Stimulated activated naive CD4-positive, alpha-beta T cell (primary cell): ENCODE measurements around the gene LRRC36.

ENCODE experiments used
- DNase-seq, 6 experiments: peaks; one replicate each; lab custom pipeline; 2025; lab: John Stamatoyannopoulos, UW

The LRRC36 gene

DNA sequence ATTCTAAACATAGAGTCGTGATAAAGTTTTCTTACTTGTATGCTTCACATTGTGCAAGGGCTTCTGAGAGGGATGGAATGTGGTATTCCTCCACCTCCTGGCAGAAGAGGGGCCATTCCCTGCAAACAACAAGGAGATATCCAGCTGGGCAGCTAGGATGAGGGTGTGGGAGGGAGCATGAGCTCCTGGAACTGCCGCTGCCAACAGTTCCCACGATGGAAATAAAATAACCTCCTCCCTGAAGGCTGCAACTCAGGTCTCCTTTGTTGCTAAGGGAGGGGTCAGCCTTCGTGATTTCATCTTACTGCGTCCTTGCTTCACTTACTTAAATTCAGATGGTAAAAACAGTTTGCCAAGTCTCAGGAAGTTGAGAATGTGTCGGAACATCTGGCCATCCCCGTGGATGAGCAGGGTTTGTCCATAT lies 31.7 kb upstream of the LRRC36 start:
- DNase-seq: no peak

DNA sequence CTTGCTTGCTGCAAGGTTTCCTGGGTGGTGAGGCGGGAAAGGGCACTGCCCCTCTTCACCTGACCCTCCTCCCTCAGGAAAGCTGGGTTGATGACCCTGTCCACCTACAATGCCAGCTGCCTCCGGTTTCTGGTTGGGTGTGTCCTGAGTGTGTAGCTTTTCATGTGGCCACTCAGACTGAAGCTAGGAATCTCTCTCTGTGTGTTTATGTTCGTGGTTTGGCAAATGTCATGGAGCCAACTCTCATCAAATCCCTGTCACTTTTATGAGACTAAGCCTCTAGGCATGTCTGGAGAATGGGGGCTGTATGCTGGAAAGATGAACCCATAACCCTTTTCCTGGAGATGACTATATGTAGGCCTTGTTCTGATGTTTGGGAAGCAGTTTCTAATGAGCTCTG lies 30.2 kb upstream of the LRRC36 start:
- DNase-seq: no peak

DNA sequence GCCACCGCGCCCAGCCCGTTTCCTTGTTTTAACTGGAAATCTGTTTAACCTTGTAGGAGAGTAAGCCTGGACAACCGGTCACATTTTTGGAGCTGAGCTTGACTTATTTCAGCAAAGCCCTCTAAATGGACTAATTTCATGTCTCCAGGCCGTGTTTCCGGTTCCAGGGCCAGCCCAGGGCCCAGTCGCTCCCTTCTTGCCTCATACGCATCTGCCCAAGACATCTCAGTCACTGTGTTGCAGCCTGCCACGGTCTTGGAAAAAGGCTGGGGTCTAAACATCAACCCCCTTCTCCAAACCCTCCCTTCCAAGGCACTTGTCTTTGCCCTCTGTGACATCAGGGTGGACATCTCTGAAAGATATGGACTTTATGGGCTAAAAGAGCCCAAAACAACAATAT lies 28.3 kb upstream of the LRRC36 start:
- no peak for DNase-seq

DNA sequence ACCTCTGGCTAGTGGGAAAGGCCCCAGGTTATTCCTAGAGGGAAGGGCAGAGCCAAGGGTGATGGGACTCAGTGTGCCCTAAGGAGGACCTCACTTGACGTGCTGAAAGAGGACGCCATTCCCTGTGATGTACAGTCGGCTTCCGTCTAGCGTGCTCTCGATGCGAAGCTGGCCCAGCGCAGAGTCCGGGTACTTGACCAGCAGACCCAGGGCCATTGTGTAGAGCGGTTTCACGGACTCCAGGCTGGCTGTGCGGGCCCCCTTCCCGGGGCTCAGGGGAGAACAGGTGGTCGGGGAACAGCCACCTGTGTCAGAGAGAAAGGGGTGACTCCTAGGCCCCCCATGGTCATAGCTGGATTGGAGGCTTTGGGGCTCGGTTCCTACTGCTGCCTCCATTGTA lies 27.3 kb upstream of the LRRC36 start:
- no peak for DNase-seq

DNA sequence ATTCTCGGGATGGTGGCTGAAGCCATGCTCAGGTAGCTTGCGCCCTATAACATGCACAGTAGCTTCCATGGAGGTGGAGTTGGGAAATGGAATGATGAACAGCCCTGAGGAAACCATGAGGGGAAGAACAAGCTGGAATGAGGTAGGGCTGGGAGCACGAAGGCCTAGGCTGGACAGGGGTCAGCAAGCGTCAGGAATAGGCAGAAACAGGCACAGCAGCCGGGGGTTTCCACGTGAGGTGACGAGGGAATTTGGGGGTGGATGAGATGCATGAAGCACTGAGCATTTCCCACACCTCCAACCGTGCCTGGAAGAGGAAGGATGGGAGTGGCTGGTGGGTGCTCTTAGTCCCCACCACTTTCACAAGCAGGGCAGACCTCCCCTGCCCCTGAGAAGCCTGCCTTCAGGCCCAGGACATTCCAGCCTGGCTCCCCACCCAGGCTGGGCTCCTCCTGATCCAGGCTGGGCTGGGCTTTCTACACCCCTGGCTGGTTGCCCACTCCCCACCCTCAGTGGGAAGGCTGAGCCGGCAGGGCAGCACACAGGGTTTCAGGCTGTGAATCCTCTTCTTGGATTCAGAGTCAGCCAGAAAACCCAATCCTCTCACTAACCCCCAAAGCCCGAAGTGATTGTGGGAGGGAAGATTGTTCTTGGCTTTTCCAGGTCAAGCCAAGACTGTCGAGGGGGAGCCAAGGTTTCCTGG lies 25.4 kb upstream of the LRRC36 start:
- no peak for DNase-seq

DNA sequence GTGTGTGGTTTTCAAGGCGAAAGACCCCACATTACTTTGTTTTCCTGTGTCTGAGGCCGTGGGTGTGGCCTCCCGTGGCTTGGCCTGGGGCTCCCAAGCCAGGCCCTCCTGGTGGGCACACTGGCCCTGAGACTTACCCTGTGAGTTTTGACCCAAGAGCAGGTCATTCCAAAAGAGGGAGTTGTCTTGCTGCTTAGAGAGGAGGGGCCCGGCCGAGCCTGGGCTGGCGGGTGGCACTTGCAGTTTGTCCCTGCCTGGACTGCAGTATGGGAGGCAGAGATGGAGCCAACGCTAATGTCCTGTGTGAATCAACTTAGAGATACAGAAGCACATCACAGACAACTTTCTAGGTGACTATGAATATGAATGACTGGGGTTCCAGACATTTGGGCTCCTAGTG lies 24.5 kb upstream of the LRRC36 start:
- no peak for DNase-seq

DNA sequence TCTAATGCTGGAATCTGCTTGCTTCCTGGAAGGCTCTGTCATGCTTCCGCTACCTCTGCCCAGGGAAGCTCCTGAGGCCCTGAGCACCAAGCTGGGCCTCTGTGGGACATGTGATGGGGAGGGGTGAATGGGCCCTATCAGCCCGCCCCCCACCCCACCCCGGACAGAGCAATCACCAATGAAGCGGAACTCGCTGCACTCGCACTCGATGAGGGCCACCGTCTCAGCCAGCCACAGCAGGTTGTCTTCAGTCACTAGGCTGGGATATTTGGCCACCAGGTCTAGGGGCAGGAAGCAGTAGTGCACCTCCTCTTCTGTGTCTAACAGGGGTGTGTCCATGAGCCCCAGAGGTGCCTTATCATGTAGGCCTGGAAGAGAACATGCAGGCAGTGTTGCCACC lies 23.6 kb upstream of the LRRC36 start:
- DNase-seq: no peak

DNA sequence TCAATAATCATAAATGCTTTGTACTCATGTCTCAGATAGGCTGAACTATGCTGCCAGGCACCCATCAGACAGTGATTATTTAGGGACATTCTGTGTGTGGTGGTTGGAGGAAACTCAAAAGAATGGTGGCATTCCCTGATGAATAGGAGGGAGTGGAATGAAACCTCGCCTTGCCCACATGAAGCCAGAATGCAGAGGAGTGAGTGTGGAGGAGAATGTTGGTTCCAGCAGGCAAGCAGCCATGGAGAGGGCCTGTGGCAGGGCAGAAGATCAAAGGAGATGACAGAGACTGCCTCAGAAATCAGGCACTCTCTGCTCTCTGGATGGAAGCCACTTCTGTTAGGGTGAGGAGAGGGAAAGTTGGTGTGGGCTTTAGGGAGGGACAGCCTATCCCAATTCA lies 22.6 kb upstream of the LRRC36 start:
- DNase-seq: no peak

DNA sequence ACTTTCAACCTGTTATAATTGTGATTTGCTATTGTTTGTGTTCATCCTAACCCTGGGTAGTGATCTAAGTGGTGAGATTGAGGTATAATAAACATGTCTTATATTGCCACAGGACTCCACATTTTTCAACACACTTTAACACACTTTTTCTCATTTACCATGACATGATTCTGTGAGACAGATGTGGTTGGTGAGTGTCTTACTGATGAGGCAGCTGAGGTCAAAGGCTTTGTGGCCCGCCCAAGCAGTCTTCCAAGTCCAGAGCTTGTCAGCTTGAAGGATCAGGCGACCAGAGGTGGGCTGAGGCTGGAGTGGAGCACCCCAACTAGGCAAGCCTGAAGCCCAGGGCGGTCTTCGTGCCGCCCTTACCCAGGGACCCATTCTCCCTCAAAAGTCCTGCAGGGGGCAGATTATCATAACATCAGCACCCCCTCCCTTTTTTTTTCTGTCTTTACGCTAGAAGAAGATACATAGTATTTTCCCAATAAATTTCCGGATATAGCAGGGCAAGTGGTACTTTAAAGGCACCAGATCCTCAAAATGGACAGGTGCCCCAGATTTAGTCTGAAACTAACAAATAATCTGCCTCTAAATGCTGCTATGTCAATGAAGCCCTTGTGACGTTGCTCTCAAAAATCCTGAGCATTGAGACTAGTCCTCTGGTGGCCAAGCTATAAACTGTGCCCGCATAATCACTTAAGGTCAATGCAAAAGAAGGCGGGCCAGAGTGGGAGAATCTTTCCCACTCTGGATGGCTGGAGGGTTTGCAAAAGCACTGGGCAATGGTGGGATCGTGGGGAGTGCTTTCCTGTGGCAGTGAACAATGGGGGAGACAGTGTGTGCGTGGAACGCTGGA lies 21.2 kb upstream of the LRRC36 start:
- no peak for DNase-seq

DNA sequence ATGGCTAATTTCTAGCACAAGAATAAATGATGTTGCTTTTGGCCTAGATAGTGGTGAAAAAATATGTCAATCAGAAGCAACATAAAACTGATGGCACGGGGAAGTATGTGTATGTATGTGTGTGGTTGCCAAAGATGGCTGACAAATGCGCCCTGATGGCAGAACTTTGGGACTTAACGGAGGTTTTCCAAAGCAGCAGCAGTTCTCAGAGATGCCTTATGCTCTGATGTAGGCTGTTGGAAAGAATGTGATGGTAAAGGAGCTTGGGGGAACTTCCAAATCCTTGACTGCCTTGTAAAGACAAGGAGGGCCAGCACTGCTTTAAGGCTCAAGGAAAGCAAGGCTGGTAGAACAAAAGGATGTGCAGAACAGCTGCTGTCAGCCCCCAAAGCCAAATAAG lies 16.1 kb upstream of the LRRC36 start:
- no peak for DNase-seq

DNA sequence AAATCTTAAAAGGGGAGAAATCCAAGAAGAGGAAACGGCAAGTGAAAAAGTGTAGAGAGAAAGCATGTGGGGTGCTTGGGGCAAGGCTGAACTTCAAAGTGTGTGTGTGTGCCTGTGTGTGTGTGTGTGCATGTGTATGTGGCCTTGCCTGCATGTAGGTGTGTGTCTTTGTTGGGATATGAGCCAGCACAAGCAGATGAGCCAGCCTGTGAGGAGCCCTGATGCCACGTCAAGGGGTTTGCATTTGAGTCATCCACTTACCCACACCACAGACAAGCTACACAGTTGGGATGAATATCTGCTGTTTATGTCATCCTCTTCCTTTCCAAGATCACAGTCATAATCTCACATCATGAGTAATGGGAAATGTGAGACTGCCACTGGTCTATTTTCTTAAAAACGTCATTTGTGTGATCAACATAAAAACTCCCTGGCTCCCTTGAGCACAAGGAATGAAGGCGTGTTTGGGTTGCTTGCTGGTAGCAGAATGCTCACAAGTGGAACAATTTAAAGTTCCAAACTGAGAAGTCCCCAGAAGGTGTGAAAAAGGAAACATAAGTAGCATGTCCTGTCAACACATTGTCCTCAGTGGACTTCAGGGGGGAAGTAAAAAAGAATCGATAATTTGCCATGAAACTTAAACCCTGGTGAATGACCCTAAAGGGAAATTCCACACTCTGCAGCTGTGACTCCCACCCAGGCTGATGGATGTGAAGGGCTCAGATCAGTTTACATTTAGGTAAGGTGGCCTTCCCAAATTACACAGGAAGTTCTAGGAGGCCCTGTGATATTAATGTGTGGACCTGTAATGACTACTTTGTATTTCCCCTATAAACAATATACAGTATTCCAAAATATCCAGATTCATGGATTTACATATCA lies 14.8 kb upstream of the LRRC36 start:
- peak in 1 of 6 experiments; percentile 2 for DNase-seq

DNA sequence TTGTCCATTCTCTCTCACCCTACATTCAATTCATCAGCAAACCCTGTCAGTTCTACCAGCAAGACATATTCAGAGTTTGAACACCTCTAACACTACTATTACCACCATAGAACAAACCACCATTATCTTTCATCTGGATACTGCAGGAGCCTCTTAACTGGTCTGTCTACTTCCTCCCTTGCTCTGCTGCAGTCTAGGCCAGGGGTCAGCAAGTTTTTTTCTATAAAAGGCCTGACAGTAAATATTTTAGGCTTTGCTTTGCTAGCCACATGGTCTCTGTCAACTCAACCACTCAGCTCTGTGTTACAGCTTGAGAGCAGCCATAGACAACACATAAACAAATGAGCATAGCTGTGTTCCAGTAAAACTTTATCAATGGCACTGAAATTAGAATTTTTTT lies 13.9 kb upstream of the LRRC36 start:
- no peak for DNase-seq

DNA sequence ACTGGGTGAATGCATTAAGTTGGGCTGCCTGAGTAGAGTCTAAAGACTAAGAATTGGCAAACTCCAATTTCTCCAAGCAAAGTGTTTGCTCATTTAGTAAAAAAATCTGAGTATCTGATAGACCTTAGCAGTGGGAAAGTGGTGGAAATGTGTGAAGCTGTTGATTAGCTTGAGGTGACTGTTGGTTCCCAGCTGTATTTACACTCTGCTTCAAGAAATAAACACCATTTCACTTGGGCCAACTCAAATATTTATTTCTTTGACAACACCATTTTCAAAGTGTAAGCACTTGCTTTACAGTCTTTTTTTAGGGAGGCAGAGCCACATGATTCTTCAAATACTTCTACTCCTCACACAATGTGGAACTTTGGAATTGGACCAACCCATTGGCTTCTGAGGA lies 8.8 kb upstream of the LRRC36 start:
- DNase-seq: no peak

DNA sequence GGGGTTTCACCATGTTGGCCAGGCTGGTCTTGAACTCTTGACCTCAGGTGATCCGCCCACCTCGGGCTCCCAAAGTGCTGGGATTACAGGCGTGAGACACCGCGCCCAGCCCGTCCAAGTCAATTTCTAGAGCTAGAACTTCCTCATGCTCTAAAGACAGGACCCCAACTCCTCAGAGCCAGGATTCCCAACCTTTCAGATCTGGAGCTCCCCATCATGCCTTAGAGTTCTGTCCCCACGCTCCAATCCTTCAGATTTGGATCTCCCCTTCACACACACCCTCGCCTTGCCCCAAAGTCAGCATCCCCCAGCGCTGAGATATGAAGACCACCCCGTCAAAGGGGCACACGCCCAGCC lies 522 bp upstream of the LRRC36 start:
- DNase-seq: no peak

DNA sequence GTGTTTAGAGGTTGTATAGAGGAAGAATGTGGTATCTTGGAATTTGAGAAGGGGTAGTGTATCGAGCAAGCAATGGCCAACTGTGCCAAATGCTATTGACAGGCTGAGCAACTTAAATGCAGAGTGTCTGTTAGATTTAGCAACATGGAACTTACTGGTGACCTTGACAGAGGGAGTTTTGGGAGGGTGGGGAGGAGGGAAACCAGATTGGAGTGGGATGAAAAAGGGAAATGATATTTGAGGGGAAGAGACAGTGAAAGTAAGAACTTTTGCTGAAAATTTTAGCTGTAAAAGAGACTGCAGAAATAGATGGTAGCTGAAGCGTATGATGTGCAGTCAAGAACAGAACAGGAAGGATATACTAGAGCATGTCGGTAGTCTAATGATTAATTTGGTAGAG lies 1.1 kb downstream of the LRRC36 start:
- no peak for DNase-seq

DNA sequence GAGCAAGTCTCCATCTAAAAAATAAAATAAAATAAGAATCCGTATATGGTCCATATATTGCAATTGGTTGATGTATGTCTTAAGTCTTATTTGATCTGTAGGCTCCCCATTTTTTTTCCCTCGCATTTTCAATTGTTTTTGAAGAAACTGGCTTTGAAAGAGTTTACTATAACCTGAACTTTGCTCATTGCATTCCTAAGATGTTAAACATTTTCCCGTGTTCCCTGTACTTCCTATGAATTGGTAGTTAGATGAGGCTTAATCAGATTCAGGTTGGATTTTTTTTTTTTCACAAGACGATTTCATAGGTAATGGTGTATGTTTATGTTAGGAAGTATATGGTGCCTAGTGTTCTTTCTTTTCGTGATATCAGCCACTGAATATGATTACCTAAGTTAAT lies 3.3 kb downstream of the LRRC36 start:
- no peak for DNase-seq

DNA sequence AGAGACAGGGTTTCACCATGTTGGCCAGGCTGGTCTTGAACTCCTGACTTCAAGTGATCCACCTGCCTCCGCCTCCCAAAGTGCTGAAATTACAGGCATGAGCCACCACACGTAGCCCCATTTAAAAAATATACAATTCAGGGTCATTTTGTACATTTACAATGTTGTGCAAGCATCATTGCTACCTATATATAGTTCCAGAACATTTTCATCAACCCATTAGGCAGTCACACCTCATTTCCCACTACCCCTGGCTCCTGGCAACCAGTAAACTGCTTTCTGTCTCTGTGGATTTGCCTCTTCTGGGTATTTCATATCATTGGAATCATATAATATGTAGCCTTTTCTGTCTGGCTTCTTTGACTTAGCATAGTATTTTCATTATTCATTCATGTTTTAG lies 6.7 kb downstream of the LRRC36 start:
- DNase-seq: no peak

DNA sequence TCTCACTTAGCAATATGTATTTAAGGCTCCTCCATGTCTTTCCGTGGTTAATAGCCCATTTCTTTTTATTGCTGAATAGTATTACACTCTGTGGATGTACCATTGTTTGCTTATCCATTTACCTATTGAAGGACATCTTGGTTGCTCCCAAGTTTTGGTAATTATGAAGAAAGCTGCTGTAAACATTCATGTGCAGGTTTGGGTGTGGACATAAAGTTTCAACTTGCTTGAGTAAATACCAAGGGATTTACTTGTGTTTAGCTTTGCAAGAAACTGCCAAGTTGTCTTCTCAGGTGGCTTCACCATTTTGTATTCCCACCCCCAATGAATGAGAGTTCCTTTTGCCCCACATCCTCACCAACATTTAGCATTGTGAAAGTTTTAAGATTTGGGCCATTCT lies 9.5 kb downstream of the LRRC36 start:
- no peak for DNase-seq

DNA sequence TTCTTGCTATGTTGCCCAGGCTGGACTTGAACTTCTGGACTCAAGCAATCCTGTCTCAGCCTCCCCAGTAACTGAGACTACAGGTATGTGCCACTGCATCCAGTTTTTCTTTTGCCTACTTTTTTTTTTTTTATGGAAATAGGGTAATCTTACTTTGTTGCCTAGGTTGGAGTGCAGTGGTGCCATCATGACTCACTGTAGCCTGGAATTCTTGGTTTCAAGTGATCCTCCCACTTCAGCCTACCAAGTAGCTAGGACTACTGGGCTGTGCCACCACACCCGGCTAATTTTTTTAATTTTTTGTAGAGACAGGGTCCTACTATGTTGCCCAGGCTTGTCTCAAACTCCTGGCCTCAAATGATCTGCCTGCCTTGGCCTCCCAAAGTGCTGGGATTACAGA lies 10.0 kb downstream of the LRRC36 start:
- DNase-seq: no peak

DNA sequence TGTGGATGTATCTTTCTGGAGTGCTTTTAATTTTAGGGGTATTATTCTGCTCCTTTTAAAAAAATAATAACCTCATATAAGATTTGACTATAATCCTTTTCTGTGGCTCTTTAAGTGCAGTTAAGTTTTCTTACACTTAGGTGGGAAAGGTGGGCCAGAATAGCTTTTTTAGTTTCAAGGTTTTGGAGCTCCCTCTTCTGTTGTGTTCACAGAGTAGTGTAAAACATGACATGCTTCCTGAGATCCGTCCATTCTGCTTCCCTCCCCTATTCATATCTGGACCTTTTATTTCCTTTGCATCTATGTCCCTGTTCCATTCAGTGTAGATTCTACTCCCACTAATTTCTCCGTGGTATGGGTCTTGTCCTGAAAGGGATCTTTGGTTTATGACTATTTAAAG lies 12.8 kb downstream of the LRRC36 start:
- DNase-seq: no peak

DNA sequence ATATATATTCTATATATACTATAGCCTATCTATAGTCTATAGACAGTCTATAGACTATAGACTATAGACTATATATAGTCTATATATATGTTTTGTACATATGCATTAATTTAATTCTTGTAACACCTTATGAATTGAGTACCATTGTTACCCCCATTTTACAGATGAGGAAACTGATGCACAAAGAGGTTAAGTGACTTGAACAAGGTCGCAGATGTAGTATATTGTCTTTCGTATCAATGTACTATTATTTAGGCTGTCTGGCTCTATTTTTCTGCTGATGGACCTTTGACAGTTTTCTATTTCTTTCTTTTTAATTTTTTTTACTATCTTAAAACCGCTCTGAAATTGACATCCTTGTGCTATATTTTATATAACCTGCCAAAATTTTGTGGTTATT lies 14.6 kb downstream of the LRRC36 start:
- DNase-seq: no peak

DNA sequence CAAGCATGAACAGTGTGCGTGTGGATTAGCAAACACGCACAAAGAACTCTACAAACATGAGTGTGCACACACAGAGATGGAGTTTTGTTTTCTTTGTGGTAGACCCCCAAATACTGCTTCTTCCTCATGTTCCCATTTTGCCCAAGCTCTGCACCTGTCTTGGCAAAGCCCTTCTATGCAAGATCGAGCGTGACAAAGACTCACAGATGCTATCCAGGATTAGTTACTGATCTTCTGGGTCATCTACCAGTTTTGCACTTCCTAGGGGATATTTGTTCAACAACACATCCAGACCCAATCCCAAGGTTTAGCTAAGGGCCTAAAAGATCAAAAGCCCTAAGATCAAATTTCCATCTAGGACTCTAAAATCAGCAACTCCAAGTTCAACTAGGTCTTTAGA lies 16.0 kb downstream of the LRRC36 start:
- no peak for DNase-seq

DNA sequence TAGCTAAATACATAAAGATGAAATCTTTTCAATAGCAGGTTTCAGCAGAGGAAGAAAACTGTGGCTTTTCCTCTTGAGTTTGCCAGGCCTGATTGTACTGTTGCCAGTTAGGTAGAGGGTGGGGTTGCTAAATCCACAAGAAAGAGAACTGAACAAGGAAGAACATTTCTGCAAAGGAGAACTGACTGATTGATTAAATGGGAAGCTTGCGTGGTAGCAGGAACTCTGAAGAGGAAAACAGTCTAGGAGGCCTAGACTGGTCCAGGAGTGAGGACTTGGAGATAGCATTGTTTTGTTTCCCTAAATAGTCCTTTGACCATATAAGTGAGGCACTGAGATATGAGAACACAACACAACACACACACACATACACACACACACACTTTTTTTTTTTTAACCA lies 18.8 kb downstream of the LRRC36 start:
- DNase-seq: no peak
